Ovary (tissue), 10 donors: ENCODE data around the gene HSPA1B. TPM values are rescaled to one million over a fixed set of nuclear protein-coding genes. Genes with fewer than 3 reads are reported as not detected.

Experiments
- DNase-seq, 5 donors: peaks; one replicate each; pipeline ENCODE4 v3.0.0-alpha.2; 2019 to 2020
- H3K27ac ChIP-seq, 2 donors: fragments of 200-600 bp; one replicate each; pipeline versions ENCODE4 v1.5.1 to v1.8.0; 2019 to 2022
- H3K27me3 ChIP-seq: fragments of 200-600 bp; one replicate; pipeline ENCODE4 v1.8.0; 2022
- H3K36me3 ChIP-seq: fragments of 200-600 bp; sonication (generic); one replicate; pipeline ENCODE4 v1.5.1; 2019
- H3K4me1 ChIP-seq: one replicate; pipeline ENCODE4 v1.8.1; 2013; ENCODE audit warnings: mild to moderate bottlenecking, moderate library complexity; ENCODE audit not compliant: insufficient read depth
- H3K4me3 ChIP-seq: fragments of 200-600 bp; sonication (generic); one replicate; pipeline ENCODE4 v1.5.1; 2017
- H3K9me3 ChIP-seq, 2 donors: fragments of 200-600 bp in 1 of 2; sonication (generic) in 1 of 2; one replicate each; pipeline versions ENCODE4 v1.5.1 to v1.8.1; 2013 to 2019; ENCODE audit warnings: mild to moderate bottlenecking in 1 of 2, moderate library complexity in 1 of 2
- EP300 ChIP-seq: sonication (generic); formaldehyde crosslinking; IDR thresholded peaks from one replicate; pipeline ENCODE4 v1.6.1; 2017; ENCODE audit warnings: antibody characterized with exemption
- POLR2A ChIP-seq: fragments of 450-650 bp; IDR thresholded peaks from one replicate; pipeline ENCODE4 v1.6.1; 2017; ENCODE audit warnings: antibody characterized with exemption, mild to moderate bottlenecking, moderate library complexity
- WGBS, 3 donors: extraction: QIAGEN DNeasy Blood & Tissue Kit in 1 of 3; methylation state at CpG; one replicate each; pipeline versions ENCODE4 v1.1.5 to v1.1.7; 2013 to 2017; 5-methylcytosine and 5-hydroxymethylcytosine counted together
- intact Hi-C, 4 donors: fragments of 100-400 bp; cut with DNase I; formaldehyde crosslinking; loops; one replicate each; pipeline versions ENCODE4 v1.11.0 to v1.15.1; 2022 to 2023
- long read RNA-seq, 3 donors: library from polyadenylated mRNA in 2 of 3; unstranded in 2 of 3; transcript quantifications; one replicate each; pipeline ENCODE4 v2.0.0 and lab custom pipeline, GENCODE V29; 2021 to 2026
- polyA plus RNA-seq, 2 donors: library from polyadenylated mRNA; stranded (reverse); fragments of 200-250 nt in 1 of 2; fragments of 350-450 nt in 1 of 2; fragmentation: Illumina TruSeq in 1 of 2; extraction: RNeasy Lipid Tissue Mini Kit (QIAGEN cat#74804) in 1 of 2; gene quantifications; one replicate each; pipeline ENCODE4 v1.2.3, GENCODE V29; 2013 to 2014
- total RNA-seq, 7 donors: library from RNA; depleted of rRNA in 2 of 7; stranded (reverse); fragments of >200 nt in 2 of 7; fragmentation: NEBNext Ultra II Directional in 3 of 7; extraction: Animal tissue kit (Norgen Biotek cat#: 25700) in 3 of 7; gene quantifications; one replicate each; pipeline versions ENCODE4 v1.1.0 to v1.2.4, GENCODE V29; 2016 to 2023
- TF ChIP-seq, protein P1 (sequence below), 3 donors: fragments of 450-650 bp in 2 of 3; fragments of 200-600 bp in 1 of 3; IDR thresholded peaks; one replicate each; pipeline versions ENCODE4 v1.5.1 to v1.8.0; 2016 to 2022; ENCODE audit warnings: antibody characterized with exemption in 3 of 3, mild to moderate bottlenecking in 1 of 3
- donor health status: DM: no; HTN: no; CAD: no; lungs with moderate emphysema.
- donor health status: DM: no; HTN: no; CAD: no.
- donor health status: Bipolar disorder and iron deficiency.
- donor health status: DM: yes; HTN: yes; CAD: no.
- donor health status: DM: no; HTN: no; CAD: no.
- donor health status: DM: yes; HTN: yes; CAD: no.

HSPA1B gene
- total RNA-seq: 100 to 1,000 TPM; 119 to 506 (median 196) TPM
- polyA plus RNA-seq: 10 to 100 TPM; 41.9 to 66.0 TPM
- long read RNA-seq, donor 1, transcript HSPA1B-201 (1 exons, 2,521 nt): major isoform, 72 of 72 reads
- long read RNA-seq, donor 1, partial matches to known transcripts: 0 of 72 reads
- long read RNA-seq, donor 1, other reads (novel, unspliced or antisense): 0 of 72 reads
- long read RNA-seq, donor 2, transcript HSPA1B-201 (1 exons, 2,521 nt): major isoform, 111 of 111 reads
- long read RNA-seq, donor 2, partial matches to known transcripts: 0 of 111 reads
- long read RNA-seq, donor 2, other reads (novel, unspliced or antisense): 0 of 111 reads
- long read RNA-seq, donor 3, transcript HSPA1B-201 (1 exons, 2,521 nt): major isoform, 57 of 64 reads
- long read RNA-seq, donor 3, partial matches to known transcripts: 0 of 64 reads
- long read RNA-seq, donor 3, other reads (novel, unspliced or antisense): 7 of 64 reads

DNA sequence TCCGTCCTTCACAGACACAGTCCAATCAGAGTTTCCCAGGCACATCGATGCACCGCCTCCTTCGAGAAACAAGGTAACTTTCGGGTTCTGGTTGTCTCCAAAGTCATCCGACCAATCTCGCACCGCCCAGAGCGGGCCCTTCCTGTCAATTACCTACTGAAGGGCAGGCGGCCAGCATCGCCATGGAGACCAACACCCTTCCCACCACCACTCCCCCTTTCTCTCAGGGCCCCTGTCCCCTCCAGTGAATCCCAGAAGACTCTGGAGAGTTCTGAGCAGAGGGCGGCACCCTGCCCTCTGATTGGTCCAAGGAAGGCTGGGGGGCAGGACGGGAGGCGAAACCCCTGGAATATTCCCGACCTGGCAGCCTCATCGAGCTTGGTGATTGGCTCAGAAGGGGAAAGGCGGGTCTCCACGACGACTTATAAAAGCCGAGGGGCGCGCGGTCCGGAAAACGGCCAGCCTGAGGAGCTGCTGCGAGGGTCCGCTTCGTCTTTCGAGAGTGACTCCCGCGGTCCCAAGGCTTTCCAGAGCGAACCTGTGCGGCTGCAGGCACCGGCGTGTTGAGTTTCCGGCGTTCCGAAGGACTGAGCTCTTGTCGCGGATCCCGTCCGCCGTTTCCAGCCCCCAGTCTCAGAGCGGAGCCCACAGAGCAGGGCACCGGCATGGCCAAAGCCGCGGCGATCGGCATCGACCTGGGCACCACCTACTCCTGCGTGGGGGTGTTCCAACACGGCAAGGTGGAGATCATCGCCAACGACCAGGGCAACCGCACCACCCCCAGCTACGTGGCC lies at the start of gene HSPA1B:
HSPA1B (plus strand) TSS at position 453 of the 794 bp plus-strand sequence; CDS start at position 666, 213 bp downstream.
- intact Hi-C loops: loop anchor here in 1 of 4 donors (5.0 kb wide), 1 partner anchor 100 kb away; the partner anchor contains the start of gene DDAH2
- H3K4me1 ChIP-seq: peaks cover 10% of the 10 kb centered on the region

DNA sequence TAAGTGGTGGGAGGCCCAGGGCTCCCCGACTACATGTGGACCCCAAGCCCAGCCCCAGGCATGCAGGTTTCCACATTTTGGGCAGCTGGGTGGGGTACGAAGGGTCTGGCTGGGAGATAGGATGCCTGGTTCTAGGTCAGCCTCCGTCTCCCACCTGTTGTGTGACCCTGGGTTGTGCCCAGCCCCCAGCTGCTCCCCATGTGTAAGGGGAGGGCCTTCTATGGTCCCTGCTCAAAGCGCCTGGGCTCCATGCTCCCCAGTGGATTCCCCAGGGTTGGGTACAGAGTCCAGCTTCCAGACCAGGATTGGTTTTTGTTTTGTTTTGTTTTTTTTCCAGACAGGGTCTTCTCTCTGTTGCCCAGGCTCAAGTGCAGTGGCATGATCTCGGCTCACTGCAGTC lies 49.3 kb upstream of the HSPA1B start:
- H3K4me1 ChIP-seq: peaks cover 11% of the 10 kb centered on the region
- intact Hi-C loops: no loop called here
- DNase-seq: no peak
- H3K27me3 ChIP-seq: no peaks in the 10 kb centered on the region
- WGBS, 3 donors: 92 to 100% (median 97%) methylated on average over 5 of the region's 5 CpGs
- H3K4me3 ChIP-seq: no peak overlapping the region
- H3K9me3 ChIP-seq: no peaks in the 10 kb centered on the region
- TF ChIP-seq, protein P1, sequence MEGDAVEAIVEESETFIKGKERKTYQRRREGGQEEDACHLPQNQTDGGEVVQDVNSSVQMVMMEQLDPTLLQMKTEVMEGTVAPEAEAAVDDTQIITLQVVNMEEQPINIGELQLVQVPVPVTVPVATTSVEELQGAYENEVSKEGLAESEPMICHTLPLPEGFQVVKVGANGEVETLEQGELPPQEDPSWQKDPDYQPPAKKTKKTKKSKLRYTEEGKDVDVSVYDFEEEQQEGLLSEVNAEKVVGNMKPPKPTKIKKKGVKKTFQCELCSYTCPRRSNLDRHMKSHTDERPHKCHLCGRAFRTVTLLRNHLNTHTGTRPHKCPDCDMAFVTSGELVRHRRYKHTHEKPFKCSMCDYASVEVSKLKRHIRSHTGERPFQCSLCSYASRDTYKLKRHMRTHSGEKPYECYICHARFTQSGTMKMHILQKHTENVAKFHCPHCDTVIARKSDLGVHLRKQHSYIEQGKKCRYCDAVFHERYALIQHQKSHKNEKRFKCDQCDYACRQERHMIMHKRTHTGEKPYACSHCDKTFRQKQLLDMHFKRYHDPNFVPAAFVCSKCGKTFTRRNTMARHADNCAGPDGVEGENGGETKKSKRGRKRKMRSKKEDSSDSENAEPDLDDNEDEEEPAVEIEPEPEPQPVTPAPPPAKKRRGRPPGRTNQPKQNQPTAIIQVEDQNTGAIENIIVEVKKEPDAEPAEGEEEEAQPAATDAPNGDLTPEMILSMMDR (IDR thresholded peaks at IDR 0.05): no peak
- TF ChIP-seq POLR2A: no peak
- no peak for TF ChIP-seq EP300
- no peaks in the 10 kb centered on the region for H3K36me3 ChIP-seq
- H3K27ac ChIP-seq: no peak overlapping the region

More for the DNA sequence above, at the start of gene HSPA1B:
- Histone ChIP-seq H3K4me3 (peak within 1 kb of the TSS; percentile 66), H3K36me3 (no peaks in the 10 kb centered on the region), H3K9me3 (no peaks in the 10 kb centered on the region), H3K27me3 (no peaks in the 10 kb centered on the region), H3K27ac (peak within 1 kb of the TSS; percentile 96 to 98)
- 0% methylated on average over 25 to 51 of the region's 56 CpGs for WGBS, 3 donors
- peak; percentile 99 to 100 (median 100) for DNase-seq
- TF ChIP-seq POLR2A (peak; percentile 100), EP300 (peak; percentile 96)
- TF ChIP-seq, protein P1 (IDR thresholded peaks at IDR 0.05): peak in 1 of 3 donors; percentile 46

DNA sequence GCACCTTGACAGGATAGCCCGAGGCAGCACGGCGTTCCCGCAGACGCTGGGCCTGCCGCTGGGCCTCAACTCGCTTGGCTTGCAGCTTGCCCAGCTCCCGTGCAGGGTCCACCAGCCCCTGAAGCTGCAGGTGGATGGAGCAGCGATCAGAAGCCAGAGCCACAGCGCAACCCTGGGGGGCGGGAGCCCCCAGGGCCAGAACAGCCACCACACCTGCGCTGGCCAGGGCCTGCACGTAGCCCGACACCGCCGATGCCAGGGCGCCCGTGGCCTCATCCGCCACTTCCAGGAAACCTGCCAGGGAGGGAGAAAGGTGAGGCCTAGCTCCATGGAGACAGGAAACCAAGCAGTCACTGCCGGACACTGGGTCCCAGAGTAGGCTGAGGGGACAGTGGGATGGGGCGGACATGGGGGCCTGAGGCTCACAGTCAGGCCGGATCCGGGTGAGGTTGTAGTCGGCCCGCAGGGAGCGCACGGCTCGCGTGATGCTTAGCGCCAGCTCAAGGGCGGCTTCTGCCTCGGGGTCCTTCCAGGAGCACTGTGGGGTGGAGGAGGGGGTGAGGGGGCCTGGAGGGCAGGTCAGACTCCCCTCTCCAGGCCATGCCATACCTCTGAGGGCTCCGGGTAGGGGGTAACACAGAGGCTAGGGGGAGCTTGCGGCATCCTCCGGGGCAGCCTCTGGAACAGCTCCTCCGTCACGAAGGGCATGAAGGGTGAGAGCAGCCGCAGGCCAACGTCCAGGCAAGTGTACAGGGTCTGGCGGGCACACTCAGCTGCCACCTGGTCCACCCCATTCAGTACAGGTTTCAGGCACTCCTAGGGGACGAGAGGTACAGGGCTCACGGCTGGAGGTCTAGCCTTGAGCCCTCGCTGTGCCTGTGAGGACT lies 48.3 kb upstream of the HSPA1B start:
- Histone ChIP-seq H3K27ac (no peak overlapping the region), H3K27me3 (no peaks in the 10 kb centered on the region), H3K9me3 (no peaks in the 10 kb centered on the region), H3K4me1 (peaks cover 11% of the 10 kb centered on the region), H3K4me3 (no peak overlapping the region), H3K36me3 (no peaks in the 10 kb centered on the region)
- no peak for DNase-seq
- intact Hi-C loops: no loop called here
- TF ChIP-seq POLR2A: no peak
- TF ChIP-seq, protein P1 (IDR thresholded peaks at IDR 0.05): no peak
- TF ChIP-seq EP300: no peak
- WGBS, 3 donors: 89 to 94% (median 93%) methylated on average over 43 of the region's 43 CpGs

GRCh38 chr6:31779908-31780307 lies 47.6 kb upstream of the HSPA1B start:
- no peaks in the 10 kb centered on the region for H3K36me3 ChIP-seq
- WGBS, 3 donors: 89 to 97% (median 92%) methylated on average over 10 of the region's 10 CpGs
- TF ChIP-seq POLR2A (no peak), EP300 (no peak)
- TF ChIP-seq, protein P1 (IDR thresholded peaks at IDR 0.05): no peak

More at GRCh38 chr6:31779908-31780307, 47.6 kb upstream of the HSPA1B start:
- no peaks in the 10 kb centered on the region for H3K9me3 ChIP-seq
- no peaks in the 10 kb centered on the region for H3K27me3 ChIP-seq
- no peak overlapping the region for H3K27ac ChIP-seq
- DNase-seq: no peak
- H3K4me3 ChIP-seq: no peak overlapping the region
- intact Hi-C loops: loop anchor here in 1 of 4 donors (5.0 kb wide), 1 partner anchor 38 kb away; the partner anchor contains the start of gene MSH5
- peaks cover 11% of the 10 kb centered on the region for H3K4me1 ChIP-seq
